DOHH2 (cell line): Measurements from ENCODE around the gene CKB.

Source experiments
- H3F3A ChIP-seq: fragments of 200-600 bp; sonication (generic), shearing (Covaris generic); 2 replicates; pipeline ENCODE4 v1.6.0; 2016; ENCODE audit warnings: antibody characterized with exemption, mild to moderate bottlenecking; ENCODE audit not compliant: control insufficient read depth, insufficient read depth
- H3K27ac ChIP-seq: fragments of 200-600 bp; sonication (generic); 2 replicates; pipeline ENCODE4 v1.5.1; 2014; ENCODE audit warnings: low read depth, mild to moderate bottlenecking, low read length, moderate library complexity
- H3K27me3 ChIP-seq: fragments of 200-600 bp; sonication (generic); 2 replicates; pipeline ENCODE4 v1.6.1; 2014; ENCODE audit warnings: mild to moderate bottlenecking, low read length, mixed read lengths; ENCODE audit not compliant: control insufficient read depth
- H3K36me3 ChIP-seq: fragments of 200-600 bp; sonication (generic); 2 replicates; pipeline ENCODE4 v1.6.1; 2014; ENCODE audit warnings: mild to moderate bottlenecking, low read length, moderate library complexity, mixed read lengths; ENCODE audit not compliant: control insufficient read depth
- H3K4me1 ChIP-seq: fragments of 200-600 bp; sonication (generic); 2 replicates; pipeline ENCODE4 v1.6.1; 2014; ENCODE audit warnings: mild to moderate bottlenecking, low read length, mixed read lengths; ENCODE audit not compliant: control insufficient read depth
- H3K4me2 ChIP-seq: fragments of 200-600 bp; sonication (generic); 2 replicates; pipeline ENCODE4 v1.6.0; 2014; ENCODE audit warnings: mild to moderate bottlenecking, low read length, moderate library complexity
- H3K4me3 ChIP-seq: fragments of 200-600 bp; sonication (generic); 2 replicates; pipeline ENCODE4 v1.5.1; 2014; ENCODE audit warnings: mild to moderate bottlenecking, low read length, mixed read lengths
- H3K79me2 ChIP-seq: fragments of 200-600 bp; sonication (generic); 2 replicates; pipeline ENCODE4 v1.6.1; 2014; ENCODE audit warnings: mild to moderate bottlenecking, low read length, mixed read lengths; ENCODE audit not compliant: control insufficient read depth
- H3K9me2 ChIP-seq: fragments of 200-600 bp; sonication (generic); replicated peaks from 2 replicates; pipeline ENCODE4 v1.6.1; 2014; ENCODE audit warnings: mild to moderate bottlenecking, low read length, mixed read lengths; ENCODE audit not compliant: control insufficient read depth
- H3K9me3 ChIP-seq: fragments of 200-600 bp; sonication (generic); 2 replicates; pipeline ENCODE4 v1.6.1; 2014; ENCODE audit warnings: antibody characterized with exemption, low read length, mixed read lengths; ENCODE audit not compliant: control insufficient read depth, insufficient read depth
- H4K20me1 ChIP-seq: fragments of 200-600 bp; sonication (generic); 2 replicates; pipeline ENCODE4 v1.6.0; 2014; ENCODE audit warnings: low read depth, mild to moderate bottlenecking, antibody characterized with exemption, low read length, moderate library complexity; ENCODE audit not compliant: control insufficient read depth, insufficient read depth
- CTCF ChIP-seq: fragments of 200-600 bp; sonication (generic); IDR thresholded peaks from one replicate; pipeline ENCODE4 v1.5.1; 2014; ENCODE audit warnings: antibody characterized with exemption, mild to moderate bottlenecking, low read depth, low read length; ENCODE audit not compliant: poor library complexity, severe bottlenecking
- EZH2phosphoT487 ChIP-seq: fragments of 200-600 bp; sonication (generic); IDR thresholded peaks from 2 replicates; pipeline ENCODE4 v1.6.1; 2017; ENCODE audit warnings: borderline replicate concordance, mild to moderate bottlenecking, antibody characterized with exemption, low read length, moderate library complexity, mixed read lengths

Gene CKB

GRCh38 chr14:103476631-103477030 is 46.0 kb downstream of the CKB start:
- no peaks in the 10 kb centered on the region for H3K79me2 ChIP-seq
- H3K27me3 ChIP-seq = no peaks in the 10 kb centered on the region
- H3K4me2 ChIP-seq = no peak overlapping the region
- no peak overlapping the region for H3K27ac ChIP-seq
- H3K9me3 ChIP-seq = no peaks in the 10 kb centered on the region
- H3K4me3 ChIP-seq = no peak overlapping the region
- H4K20me1 ChIP-seq = no peaks in the 10 kb centered on the region
- TF ChIP-seq CTCF = no peak
- TF ChIP-seq EZH2phosphoT487 = no peak
- no peaks in the 10 kb centered on the region for H3K9me2 ChIP-seq
- peaks cover 5% of the 10 kb centered on the region for H3F3A ChIP-seq
- peaks cover 23% of the 10 kb centered on the region for H3K4me1 ChIP-seq
- H3K36me3 ChIP-seq = peaks cover 50% of the 10 kb centered on the region

GRCh38 chr14:103476065-103476464 is 46.6 kb downstream of the CKB start:
- Histone ChIP-seq H3K36me3 (peaks cover 49% of the 10 kb centered on the region), H3K27me3 (no peaks in the 10 kb centered on the region), H3K27ac (no peak overlapping the region), H3F3A (peaks cover 5% of the 10 kb centered on the region), H3K4me3 (no peak overlapping the region), H3K9me2 (no peaks in the 10 kb centered on the region), H3K4me2 (no peak overlapping the region), H3K4me1 (peaks cover 20% of the 10 kb centered on the region), H3K79me2 (no peaks in the 10 kb centered on the region), H4K20me1 (no peaks in the 10 kb centered on the region), H3K9me3 (no peaks in the 10 kb centered on the region)
- TF ChIP-seq CTCF = no peak
- no peak for TF ChIP-seq EZH2phosphoT487

GRCh38 chr14:103474893-103475292 is 47.7 kb downstream of the CKB start:
- no peak overlapping the region for H3K4me2 ChIP-seq
- no peaks in the 10 kb centered on the region for H3K9me2 ChIP-seq
- no peaks in the 10 kb centered on the region for H3K27me3 ChIP-seq
- H3F3A ChIP-seq = no peaks in the 10 kb centered on the region; the same call in 1 of the 2 replicates
- TF ChIP-seq EZH2phosphoT487 (no peak), CTCF (no peak)
- H3K36me3 ChIP-seq = peaks cover 49% of the 10 kb centered on the region
- H3K4me3 ChIP-seq = no peak overlapping the region
- H3K79me2 ChIP-seq = no peaks in the 10 kb centered on the region
- H3K9me3 ChIP-seq = no peaks in the 10 kb centered on the region
- peaks cover 8% of the 10 kb centered on the region for H3K4me1 ChIP-seq
- H3K27ac ChIP-seq = no peak overlapping the region
- H4K20me1 ChIP-seq = no peaks in the 10 kb centered on the region

- H3K9me2 ChIP-seq = no peaks in the 10 kb centered on the region
- no peaks in the 10 kb centered on the region for H4K20me1 ChIP-seq
- H3F3A ChIP-seq = no peaks in the 10 kb centered on the region
- TF ChIP-seq CTCF (no peak), EZH2phosphoT487 (no peak)
- no peaks in the 10 kb centered on the region for H3K4me1 ChIP-seq
- H3K4me2 ChIP-seq = no peak overlapping the region
- H3K27ac ChIP-seq = no peak overlapping the region
- no peak overlapping the region for H3K4me3 ChIP-seq
- H3K9me3 ChIP-seq = no peaks in the 10 kb centered on the region
- H3K79me2 ChIP-seq = no peaks in the 10 kb centered on the region
- peaks cover 48% of the 10 kb centered on the region for H3K36me3 ChIP-seq
- H3K27me3 ChIP-seq = no peaks in the 10 kb centered on the region
These were observed 49.7 kb downstream of the CKB start for GRCh38 chr14:103472939-103473338.
